ENCODE measurements around the gene CASP1. TPM values are rescaled to one million over a fixed set of nuclear protein-coding genes. Genes with fewer than 3 reads are reported as not detected.

CASP1 gene
- total RNA-seq, 4 donors from 2014 or later = 2.7 to 18.9 (median 9.2) TPM

GRCh38 chr11:105057432-105057831, 22.5 kb upstream of the CASP1 start:
- H3K4me1 ChIP-seq = no peaks in the 10 kb centered on the region
- H3K27me3 ChIP-seq = no peaks in the 10 kb centered on the region
- intact Hi-C loops (cut with DNase I) = no loop called here
- no peak for DNase-seq
- no peak for TF ChIP-seq POLR2A (IDR thresholded peaks at IDR 0.05)
- TF ChIP-seq, protein P1, sequence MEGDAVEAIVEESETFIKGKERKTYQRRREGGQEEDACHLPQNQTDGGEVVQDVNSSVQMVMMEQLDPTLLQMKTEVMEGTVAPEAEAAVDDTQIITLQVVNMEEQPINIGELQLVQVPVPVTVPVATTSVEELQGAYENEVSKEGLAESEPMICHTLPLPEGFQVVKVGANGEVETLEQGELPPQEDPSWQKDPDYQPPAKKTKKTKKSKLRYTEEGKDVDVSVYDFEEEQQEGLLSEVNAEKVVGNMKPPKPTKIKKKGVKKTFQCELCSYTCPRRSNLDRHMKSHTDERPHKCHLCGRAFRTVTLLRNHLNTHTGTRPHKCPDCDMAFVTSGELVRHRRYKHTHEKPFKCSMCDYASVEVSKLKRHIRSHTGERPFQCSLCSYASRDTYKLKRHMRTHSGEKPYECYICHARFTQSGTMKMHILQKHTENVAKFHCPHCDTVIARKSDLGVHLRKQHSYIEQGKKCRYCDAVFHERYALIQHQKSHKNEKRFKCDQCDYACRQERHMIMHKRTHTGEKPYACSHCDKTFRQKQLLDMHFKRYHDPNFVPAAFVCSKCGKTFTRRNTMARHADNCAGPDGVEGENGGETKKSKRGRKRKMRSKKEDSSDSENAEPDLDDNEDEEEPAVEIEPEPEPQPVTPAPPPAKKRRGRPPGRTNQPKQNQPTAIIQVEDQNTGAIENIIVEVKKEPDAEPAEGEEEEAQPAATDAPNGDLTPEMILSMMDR (IDR thresholded peaks at IDR 0.05) = no peak
- no peak overlapping the region for H3K27ac ChIP-seq
- H3K4me3 ChIP-seq (replicated peaks in 1 of 3) = no peak overlapping the region
- WGBS, 2 donors = 64 to 65% methylated on average over 4 of the region's 4 CpGs
- no peaks in the 10 kb centered on the region for H3K36me3 ChIP-seq
- H3K9me3 ChIP-seq = no peaks in the 10 kb centered on the region

DNA sequence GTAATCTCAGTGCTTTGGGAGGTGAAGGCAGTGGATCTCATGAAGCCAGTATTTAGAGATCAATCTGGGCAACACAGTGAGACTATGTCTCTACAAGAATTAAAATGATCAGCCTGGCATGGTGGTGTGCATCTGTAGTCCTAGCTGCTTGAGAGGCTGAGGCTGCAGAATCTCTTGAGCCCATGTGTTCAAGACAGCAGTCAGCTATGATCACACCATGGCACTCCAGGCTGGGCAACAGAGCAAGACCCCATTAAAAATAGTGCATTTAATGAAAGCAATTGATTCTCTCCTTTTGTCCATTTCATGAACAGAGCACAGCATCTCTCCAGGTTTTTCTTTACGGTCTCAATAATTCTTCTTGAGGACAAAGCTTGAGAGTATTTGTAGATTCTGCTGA, 21.5 kb upstream of the CASP1 start:
- Histone ChIP-seq H3K27me3 (no peaks in the 10 kb centered on the region), H3K27ac (no peak overlapping the region), H3K9me3 (no peaks in the 10 kb centered on the region), H3K36me3 (no peaks in the 10 kb centered on the region), H3K4me3 (replicated peaks in 1 of 3) (no peak overlapping the region), H3K4me1 (no peaks in the 10 kb centered on the region)
- DNase-seq = no peak
- WGBS, 2 donors = 97 to 100% methylated on average over 1 of the region's 1 CpG
- TF ChIP-seq, protein P1 (IDR thresholded peaks at IDR 0.05) = no peak
- TF ChIP-seq POLR2A (IDR thresholded peaks at IDR 0.05) = no peak
- intact Hi-C loops (cut with DNase I) = no loop called here

DNA sequence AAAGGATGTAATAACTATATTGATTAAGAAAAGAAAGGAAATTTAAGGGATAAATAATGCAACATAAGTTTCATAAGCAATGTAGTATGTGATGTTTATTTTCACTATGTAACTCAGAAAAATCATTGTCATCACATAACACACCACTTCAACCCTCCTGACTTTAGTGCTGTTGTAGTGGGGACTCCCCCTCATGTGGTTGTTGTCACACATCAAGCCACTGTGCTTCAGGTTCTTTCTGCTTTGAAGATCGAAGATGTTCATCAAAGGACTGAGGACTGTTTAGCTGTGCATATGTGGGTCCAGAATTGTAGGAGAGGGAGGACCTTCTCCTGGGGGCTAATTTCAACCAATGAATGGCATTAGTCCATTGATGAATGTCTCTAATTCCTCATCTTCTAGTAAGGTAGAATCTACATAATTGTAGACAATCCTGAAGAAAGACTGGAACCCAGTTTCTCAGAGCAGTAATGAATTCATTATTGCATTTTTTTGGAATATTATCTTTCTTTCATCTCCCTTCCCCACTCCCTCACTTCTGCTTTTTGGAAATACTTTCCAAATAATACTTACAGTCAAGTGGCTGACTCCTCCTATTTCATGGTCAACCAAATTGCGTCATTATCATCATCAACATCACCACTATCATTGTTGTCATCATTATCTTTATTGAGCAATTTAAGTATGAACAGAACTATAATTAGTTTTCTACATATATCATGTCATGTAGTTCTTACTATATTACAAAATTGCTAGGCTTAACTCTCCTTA, 20.0 kb upstream of the CASP1 start:
- DNase-seq = no peak
- H3K27me3 ChIP-seq = no peaks in the 10 kb centered on the region
- H3K4me3 ChIP-seq (replicated peaks in 1 of 3) = no peak overlapping the region
- no peaks in the 10 kb centered on the region for H3K36me3 ChIP-seq
- WGBS, 2 donors = 46 to 92% methylated on average over 2 of the region's 2 CpGs
- H3K9me3 ChIP-seq = no peaks in the 10 kb centered on the region
- TF ChIP-seq, protein P1 (IDR thresholded peaks at IDR 0.05) = no peak
- TF ChIP-seq POLR2A (IDR thresholded peaks at IDR 0.05) = no peak
- intact Hi-C loops (cut with DNase I) = no loop called here
- no peaks in the 10 kb centered on the region for H3K4me1 ChIP-seq
- H3K27ac ChIP-seq = no peak overlapping the region

DNA sequence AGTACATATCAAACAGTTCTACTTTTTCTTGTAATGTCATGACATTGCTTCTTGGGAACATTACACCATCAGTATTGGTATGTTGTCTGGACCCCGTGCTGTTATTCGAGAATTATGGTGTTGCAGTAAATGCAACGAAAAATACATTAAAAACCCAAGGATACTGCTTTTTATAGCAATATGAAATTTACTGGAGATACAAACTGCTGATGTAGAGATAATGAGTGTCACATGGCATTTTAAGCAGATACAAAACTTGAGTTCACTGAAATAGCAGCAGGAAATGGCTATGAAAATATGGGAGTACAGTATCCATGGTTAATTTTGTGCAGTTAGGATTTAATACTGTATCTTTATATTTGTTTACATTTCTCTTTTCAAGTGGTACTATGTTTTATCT, 17.5 kb upstream of the CASP1 start:
- WGBS, 2 donors = 84 to 88% methylated on average over 3 of the region's 3 CpGs
- no peak overlapping the region for H3K27ac ChIP-seq

GRCh38 chr11:105051559-105051958, 16.6 kb upstream of the CASP1 start:
- TF ChIP-seq, protein P1 (IDR thresholded peaks at IDR 0.05) = no peak
- no peak for TF ChIP-seq POLR2A (IDR thresholded peaks at IDR 0.05)
- intact Hi-C loops (cut with DNase I) = no loop called here
- Histone ChIP-seq H3K4me3 (replicated peaks in 1 of 3) (no peak overlapping the region), H3K27ac (no peak overlapping the region), H3K27me3 (no peaks in the 10 kb centered on the region), H3K9me3 (no peaks in the 10 kb centered on the region), H3K4me1 (no peaks in the 10 kb centered on the region), H3K36me3 (no peaks in the 10 kb centered on the region)
- no peak for DNase-seq
- WGBS, 2 donors = 95% methylated on average over 2 of the region's 2 CpGs

More for the DNA sequence above, 17.5 kb upstream of the CASP1 start:
- no peaks in the 10 kb centered on the region for H3K9me3 ChIP-seq
- DNase-seq = no peak
- no peak overlapping the region for H3K4me3 ChIP-seq (replicated peaks in 1 of 3)
- H3K4me1 ChIP-seq = no peaks in the 10 kb centered on the region
- intact Hi-C loops (cut with DNase I) = no loop called here
- no peaks in the 10 kb centered on the region for H3K27me3 ChIP-seq
- no peaks in the 10 kb centered on the region for H3K36me3 ChIP-seq
- no peak for TF ChIP-seq POLR2A (IDR thresholded peaks at IDR 0.05)
- TF ChIP-seq, protein P1 (IDR thresholded peaks at IDR 0.05) = no peak
